GM13976 (cell line): Measurements from ENCODE around the gene AZIN2.
"Not testable (repeated sequence)": the region's sequence is repeated elsewhere in the genome, so short reads cannot be mapped to it uniquely, and the experiment has no call there.

Experiments used
- DNase-seq: peaks from one replicate; pipeline ENCODE4 v3.0.0; 2012; ENCODE audit warnings: low spot score
- in situ Hi-C: fragments of 300-500 bp; cut with MboI; formaldehyde crosslinking; loops from one replicate; pipeline ENCODE4 v1.12.0; 2022; ENCODE audit warnings: low sequenced_read_pairs, mixed read lengths, inconsistent platforms; ENCODE audit not compliant: unreplicated experiment
- TF ChIP-seq, protein P1 (sequence below): IDR thresholded peaks from 2 replicates; pipeline ENCODE4 v1.5.1; 2012; ENCODE audit warnings: borderline replicate concordance, mild to moderate bottlenecking; ENCODE audit not compliant: insufficient read depth; ENCODE audit errors: extremely low read depth, missing control alignments, control extremely low read depth

AZIN2 gene

GRCh38 chr1:33041026-33041425, 39.9 kb upstream of the AZIN2 start:
- in situ Hi-C loops: no loop called here
- TF ChIP-seq, protein P1, sequence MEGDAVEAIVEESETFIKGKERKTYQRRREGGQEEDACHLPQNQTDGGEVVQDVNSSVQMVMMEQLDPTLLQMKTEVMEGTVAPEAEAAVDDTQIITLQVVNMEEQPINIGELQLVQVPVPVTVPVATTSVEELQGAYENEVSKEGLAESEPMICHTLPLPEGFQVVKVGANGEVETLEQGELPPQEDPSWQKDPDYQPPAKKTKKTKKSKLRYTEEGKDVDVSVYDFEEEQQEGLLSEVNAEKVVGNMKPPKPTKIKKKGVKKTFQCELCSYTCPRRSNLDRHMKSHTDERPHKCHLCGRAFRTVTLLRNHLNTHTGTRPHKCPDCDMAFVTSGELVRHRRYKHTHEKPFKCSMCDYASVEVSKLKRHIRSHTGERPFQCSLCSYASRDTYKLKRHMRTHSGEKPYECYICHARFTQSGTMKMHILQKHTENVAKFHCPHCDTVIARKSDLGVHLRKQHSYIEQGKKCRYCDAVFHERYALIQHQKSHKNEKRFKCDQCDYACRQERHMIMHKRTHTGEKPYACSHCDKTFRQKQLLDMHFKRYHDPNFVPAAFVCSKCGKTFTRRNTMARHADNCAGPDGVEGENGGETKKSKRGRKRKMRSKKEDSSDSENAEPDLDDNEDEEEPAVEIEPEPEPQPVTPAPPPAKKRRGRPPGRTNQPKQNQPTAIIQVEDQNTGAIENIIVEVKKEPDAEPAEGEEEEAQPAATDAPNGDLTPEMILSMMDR: no peak
- no peak for DNase-seq

DNA sequence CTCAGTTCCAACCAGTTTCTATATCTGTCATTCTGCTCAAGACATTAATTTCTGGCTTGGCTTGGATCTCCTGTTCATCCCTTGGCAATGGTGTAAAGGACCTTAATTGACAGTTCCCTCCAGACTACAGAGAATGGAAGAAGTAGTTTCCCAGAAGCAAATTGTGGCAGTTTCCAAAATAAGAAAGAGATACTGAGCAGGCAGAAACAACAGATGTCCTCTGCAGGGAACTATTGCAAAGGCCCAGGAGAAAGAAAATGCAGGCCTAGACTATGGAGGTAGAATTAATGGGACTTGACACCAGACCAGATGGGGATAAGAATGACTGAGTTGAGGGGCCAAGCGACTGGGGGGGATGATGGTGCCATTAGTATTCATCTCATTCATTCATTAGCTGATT, 38.1 kb upstream of the AZIN2 start:
- in situ Hi-C loops: no loop called here
- DNase-seq: no peak
- TF ChIP-seq, protein P1: no peak

GRCh38 chr1:33043267-33044092, 37.5 kb upstream of the AZIN2 start:
- DNase-seq: no peak
- in situ Hi-C loops: no loop called here
- TF ChIP-seq, protein P1: no peak

DNA sequence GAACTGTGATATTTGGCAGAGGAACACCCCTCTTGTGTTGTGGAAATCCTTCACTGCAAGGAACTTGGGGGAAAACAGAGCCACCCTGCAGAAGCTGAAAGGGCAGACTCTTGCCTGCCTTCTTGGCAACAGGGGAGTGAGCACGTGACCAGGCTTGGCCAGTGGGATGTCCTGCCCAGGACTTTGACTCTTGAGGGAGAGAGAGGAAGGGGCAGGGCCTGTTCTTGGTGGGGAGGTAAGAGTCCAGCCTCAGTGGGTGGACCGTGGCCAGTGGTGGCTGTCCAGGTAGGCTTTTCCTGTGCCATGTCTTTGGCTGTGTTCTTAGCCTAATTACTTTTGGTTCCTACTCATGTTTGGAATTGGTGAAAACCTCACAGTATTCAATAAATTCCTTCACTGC, 35.7 kb upstream of the AZIN2 start:
- DNase-seq: no peak
- in situ Hi-C loops: no loop called here
- TF ChIP-seq, protein P1: no peak

DNA sequence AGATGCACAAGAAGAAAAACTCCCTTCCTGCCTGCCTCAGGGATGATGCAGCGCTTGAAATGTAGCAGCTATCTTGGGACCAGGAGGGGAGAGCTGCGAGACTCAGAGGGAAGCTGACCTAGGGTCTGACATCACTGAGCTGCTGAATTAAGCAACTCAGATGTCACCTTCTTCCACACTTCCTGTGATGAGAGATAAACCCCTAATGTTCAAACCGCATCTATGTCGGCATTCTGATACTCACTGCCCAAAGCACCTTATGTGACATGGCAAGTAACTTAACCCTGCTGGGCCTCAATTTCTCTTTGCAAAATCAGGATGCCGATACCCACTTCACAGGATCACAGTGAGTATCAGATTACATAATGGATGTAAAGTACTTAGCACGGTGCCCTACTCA, 35.1 kb upstream of the AZIN2 start:
- no peak for DNase-seq
- TF ChIP-seq, protein P1: no peak
- in situ Hi-C loops: no loop called here

DNA sequence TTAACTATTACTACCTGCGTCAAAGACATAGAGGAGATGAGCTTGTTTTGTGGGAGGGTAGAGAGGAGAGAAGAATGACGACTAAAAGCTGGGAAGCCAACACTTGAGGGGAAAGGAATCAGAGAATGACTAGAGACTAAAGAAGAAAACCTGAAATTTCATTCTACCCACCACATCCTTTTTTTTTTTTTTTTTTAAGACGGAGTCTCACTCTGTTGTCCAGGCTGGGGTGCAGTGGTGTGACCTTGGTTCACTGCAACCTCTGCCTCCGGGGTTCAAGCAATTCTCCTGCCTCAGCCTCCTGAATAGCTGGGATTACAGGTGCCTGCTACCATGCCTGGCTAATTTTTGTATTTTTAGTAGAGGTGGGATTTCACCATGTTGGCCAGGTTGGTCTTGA, 34.7 kb upstream of the AZIN2 start:
- in situ Hi-C loops: not testable (repeated sequence)

GRCh38 chr1:33047290-33047689, 33.7 kb upstream of the AZIN2 start:
- in situ Hi-C loops: no loop called here
- no peak for DNase-seq
- TF ChIP-seq, protein P1: no peak

More for the DNA sequence above, 34.7 kb upstream of the AZIN2 start:
- not testable (repeated sequence) for DNase-seq
